Osteocyte (in vitro differentiated cells): ENCODE results near the gene SLC7A7. TPM values are rescaled to one million over a fixed set of nuclear protein-coding genes. Genes with fewer than 3 reads are reported as not detected.
"Not testable (repeated sequence)": the region's sequence is repeated elsewhere in the genome, so short reads cannot be mapped to it uniquely, and the experiment has no call there.

Experiments used
- DNase-seq: peaks from one replicate; pipeline ENCODE4 v3.0.0; 2021; ENCODE audit warnings: mixed read lengths; ENCODE audit not compliant: unreplicated experiment; ENCODE audit errors: extremely low spot score
- H3K27ac Mint-ChIP-seq: one replicate; pipeline ENCODE4 v1.8.0; 2021; ENCODE audit warnings: mild to moderate bottlenecking, mixed read lengths; ENCODE audit not compliant: unreplicated experiment
- H3K27me3 Mint-ChIP-seq: one replicate; pipeline ENCODE4 v1.8.0; 2021; ENCODE audit warnings: mixed read lengths; ENCODE audit not compliant: unreplicated experiment
- H3K36me3 Mint-ChIP-seq: one replicate; pipeline ENCODE4 v1.8.0; 2021; ENCODE audit warnings: mixed read lengths; ENCODE audit not compliant: unreplicated experiment
- H3K4me1 Mint-ChIP-seq: one replicate; pipeline ENCODE4 v1.8.0; 2021; ENCODE audit warnings: mixed read lengths; ENCODE audit not compliant: unreplicated experiment
- H3K4me3 Mint-ChIP-seq: one replicate; pipeline ENCODE4 v1.8.0; 2021; ENCODE audit warnings: mild to moderate bottlenecking, moderate library complexity, mixed read lengths; ENCODE audit not compliant: unreplicated experiment
- H3K9me3 Mint-ChIP-seq: one replicate; pipeline ENCODE4 v1.8.0; 2021; ENCODE audit warnings: mixed read lengths; ENCODE audit not compliant: unreplicated experiment
- CTCF ChIP-seq: fragments of 200-600 bp; sonication (generic); IDR thresholded peaks from 2 replicates; pipeline ENCODE4 v1.5.0; 2021; ENCODE audit warnings: antibody characterized with exemption, mild to moderate bottlenecking, moderate library complexity
- total RNA-seq: library from RNA; stranded (reverse); gene quantifications from 2 replicates; pipeline ENCODE4 v1.2.1, GENCODE V29; 2021

The SLC7A7 gene
- total RNA-seq, 1 donor from 2014 or later = 1.6 TPM

GRCh38 chr14:22764382-22764781 lies 50.9 kb downstream of the SLC7A7 start:
- Mint-ChIP-seq H3K27me3 (no peaks in the 10 kb centered on the region), H3K27ac (no peak overlapping the region), H3K4me1 (peaks cover 30% of the 10 kb centered on the region), H3K36me3 (peaks cover 27% of the 10 kb centered on the region), H3K4me3 (no peak overlapping the region), H3K9me3 (peaks cover 29% of the 10 kb centered on the region)
- no peak for DNase-seq
- no peak for TF ChIP-seq CTCF

- Mint-ChIP-seq H3K4me1 (peaks cover 14% of the 10 kb centered on the region), H3K27me3 (no peaks in the 10 kb centered on the region), H3K36me3 (peaks cover 21% of the 10 kb centered on the region), H3K4me3 (no peak overlapping the region), H3K9me3 (peaks cover 29% of the 10 kb centered on the region), H3K27ac (no peak overlapping the region)
- DNase-seq = no peak
- no peak for TF ChIP-seq CTCF
Observed at GRCh38 chr14:22761734-22762133, 53.5 kb downstream of the SLC7A7 start.

GRCh38 chr14:22757972-22758650 lies 57.1 kb downstream of the SLC7A7 start:
- H3K4me1 Mint-ChIP-seq, DNase-seq, H3K27ac Mint-ChIP-seq, H3K4me3 Mint-ChIP-seq, H3K27me3 Mint-ChIP-seq: not testable (repeated sequence)
- H3K9me3 Mint-ChIP-seq = peaks cover 26% of the 10 kb centered on the region
- peaks cover 17% of the 10 kb centered on the region for H3K36me3 Mint-ChIP-seq

- Mint-ChIP-seq H3K36me3 (no peaks in the 10 kb centered on the region), H3K4me1 (no peaks in the 10 kb centered on the region), H3K27me3 (peaks cover 23% of the 10 kb centered on the region), H3K4me3 (no peak overlapping the region), H3K9me3 (no peaks in the 10 kb centered on the region), H3K27ac (no peak overlapping the region)
- no peak for DNase-seq
- TF ChIP-seq CTCF = no peak
Observed at GRCh38 chr14:22753586-22753985, 61.6 kb downstream of the SLC7A7 start.

GRCh38 chr14:22752422-22752821 lies 62.8 kb downstream of the SLC7A7 start:
- TF ChIP-seq CTCF = no peak
- Mint-ChIP-seq H3K9me3 (no peaks in the 10 kb centered on the region), H3K4me3 (no peak overlapping the region), H3K27me3 (peaks cover 32% of the 10 kb centered on the region), H3K27ac (no peak overlapping the region), H3K36me3 (no peaks in the 10 kb centered on the region), H3K4me1 (no peaks in the 10 kb centered on the region)
- no peak for DNase-seq
